ENCODE measurements around the gene AK9.

Gene AK9

DNA sequence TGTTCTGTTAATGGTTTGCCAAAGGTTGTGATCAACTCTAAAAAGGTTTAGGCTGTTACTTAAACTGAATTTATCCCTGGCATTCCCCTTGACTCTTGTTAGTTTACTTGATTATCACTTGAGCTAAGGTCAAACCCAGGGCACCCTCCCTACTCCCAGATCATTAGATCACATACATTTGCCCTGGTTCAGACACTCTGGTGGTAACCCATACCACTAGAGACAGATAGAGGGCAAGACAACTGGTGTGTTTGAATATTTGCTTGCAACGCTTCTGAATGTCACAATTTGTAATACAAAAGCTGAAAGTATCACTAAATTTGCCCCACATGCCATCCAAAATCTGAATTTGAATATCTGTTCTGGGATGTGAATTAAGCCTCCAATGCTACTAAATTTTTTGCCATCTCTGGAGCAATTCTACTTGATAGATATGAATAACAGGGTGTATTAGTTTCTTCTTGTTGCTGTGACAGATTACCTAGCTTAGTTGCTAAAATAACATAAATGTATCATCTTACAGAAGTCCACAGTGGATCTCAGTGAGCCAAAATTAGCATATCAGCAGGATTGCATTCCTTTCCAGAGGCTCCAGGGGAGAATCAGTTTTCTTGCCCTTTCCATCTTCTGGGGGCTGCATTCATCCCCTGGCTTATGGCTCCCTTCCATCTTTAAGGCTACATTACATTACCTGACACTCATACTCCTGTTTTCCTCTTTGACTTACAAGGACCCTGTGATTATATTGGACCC lies 45.4 kb upstream of the AK9 start:
- TF ChIP-seq FOXP2 (optimal IDR thresholded peaks at IDR 0.05; ENCODE audit: borderline replicate concordance, extremely low read depth, extremely low read length, insufficient read depth), result no peak
- no peak for TF ChIP-seq POLR2AphosphoS5 (IDR thresholded peaks at IDR 0.05; ENCODE audit: low read depth, low read length)
- no peak for TF ChIP-seq SIN3A (IDR thresholded peaks at IDR 0.05; ENCODE audit: borderline replicate concordance, insufficient read depth, low read length)
- no peak for TF ChIP-seq TAF1 (IDR thresholded peaks at IDR 0.05; ENCODE audit: borderline replicate concordance, insufficient read depth, low read length)
- TF ChIP-seq, protein P1, sequence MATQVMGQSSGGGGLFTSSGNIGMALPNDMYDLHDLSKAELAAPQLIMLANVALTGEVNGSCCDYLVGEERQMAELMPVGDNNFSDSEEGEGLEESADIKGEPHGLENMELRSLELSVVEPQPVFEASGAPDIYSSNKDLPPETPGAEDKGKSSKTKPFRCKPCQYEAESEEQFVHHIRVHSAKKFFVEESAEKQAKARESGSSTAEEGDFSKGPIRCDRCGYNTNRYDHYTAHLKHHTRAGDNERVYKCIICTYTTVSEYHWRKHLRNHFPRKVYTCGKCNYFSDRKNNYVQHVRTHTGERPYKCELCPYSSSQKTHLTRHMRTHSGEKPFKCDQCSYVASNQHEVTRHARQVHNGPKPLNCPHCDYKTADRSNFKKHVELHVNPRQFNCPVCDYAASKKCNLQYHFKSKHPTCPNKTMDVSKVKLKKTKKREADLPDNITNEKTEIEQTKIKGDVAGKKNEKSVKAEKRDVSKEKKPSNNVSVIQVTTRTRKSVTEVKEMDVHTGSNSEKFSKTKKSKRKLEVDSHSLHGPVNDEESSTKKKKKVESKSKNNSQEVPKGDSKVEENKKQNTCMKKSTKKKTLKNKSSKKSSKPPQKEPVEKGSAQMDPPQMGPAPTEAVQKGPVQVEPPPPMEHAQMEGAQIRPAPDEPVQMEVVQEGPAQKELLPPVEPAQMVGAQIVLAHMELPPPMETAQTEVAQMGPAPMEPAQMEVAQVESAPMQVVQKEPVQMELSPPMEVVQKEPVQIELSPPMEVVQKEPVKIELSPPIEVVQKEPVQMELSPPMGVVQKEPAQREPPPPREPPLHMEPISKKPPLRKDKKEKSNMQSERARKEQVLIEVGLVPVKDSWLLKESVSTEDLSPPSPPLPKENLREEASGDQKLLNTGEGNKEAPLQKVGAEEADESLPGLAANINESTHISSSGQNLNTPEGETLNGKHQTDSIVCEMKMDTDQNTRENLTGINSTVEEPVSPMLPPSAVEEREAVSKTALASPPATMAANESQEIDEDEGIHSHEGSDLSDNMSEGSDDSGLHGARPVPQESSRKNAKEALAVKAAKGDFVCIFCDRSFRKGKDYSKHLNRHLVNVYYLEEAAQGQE (IDR thresholded peaks at IDR 0.05; ENCODE audit: insufficient read depth in 1 of 2, low read depth in 2 of 2, low read length in 2 of 2), result no peak

DNA sequence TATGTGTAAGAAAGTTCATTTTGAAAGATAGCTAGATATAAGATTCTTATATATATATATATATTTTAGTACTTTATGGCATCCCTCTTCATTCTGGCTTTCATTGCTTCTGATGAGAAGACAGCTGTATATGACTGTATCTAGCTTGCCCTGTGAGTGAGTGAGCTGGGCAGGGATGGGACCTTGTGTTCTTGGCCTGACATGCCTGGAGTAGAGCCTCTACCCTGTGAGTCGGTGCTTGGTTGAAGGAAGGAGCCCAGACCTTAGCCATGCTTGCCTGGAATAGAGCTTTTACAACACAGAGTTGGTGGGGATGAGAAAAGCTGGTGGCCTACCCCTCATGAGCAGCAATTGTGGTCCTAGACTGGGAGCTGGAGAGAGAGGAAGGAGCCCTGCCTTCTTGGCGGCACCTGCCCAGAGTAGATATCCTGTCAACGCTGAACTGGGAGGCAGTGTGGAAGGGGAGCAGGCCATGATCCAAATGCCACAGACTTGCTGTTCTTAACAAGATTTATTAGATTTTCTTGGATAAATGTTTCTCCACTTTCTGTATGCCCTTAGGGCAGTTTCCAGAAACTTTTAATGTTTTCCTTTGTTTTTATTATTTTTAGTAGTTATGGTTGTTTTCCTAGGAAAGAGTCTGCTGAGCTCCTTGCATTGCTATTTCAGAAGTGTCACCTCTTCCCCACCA lies 31.7 kb upstream of the AK9 start:
- TF ChIP-seq TAF1 (IDR thresholded peaks at IDR 0.05; ENCODE audit: borderline replicate concordance, insufficient read depth, low read length), result no peak

DNA sequence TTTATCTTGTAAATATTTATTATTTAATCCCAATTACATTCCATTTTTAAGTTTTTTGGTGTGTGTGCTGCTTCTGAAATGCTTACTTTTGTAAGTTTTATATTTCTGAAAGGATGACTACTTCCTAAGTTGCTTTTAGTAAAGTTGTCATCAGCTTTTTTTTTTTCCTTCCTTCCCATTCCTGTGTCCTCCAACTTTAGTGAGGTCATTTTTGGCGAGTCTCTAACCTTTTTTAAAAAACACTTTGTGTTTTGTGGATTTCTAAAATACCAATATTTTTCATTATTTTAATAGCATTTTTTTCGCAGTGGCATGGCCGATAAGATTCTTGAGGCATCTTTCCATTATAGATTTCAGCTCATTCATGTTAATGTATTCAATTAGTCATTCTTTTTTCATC lies 31.0 kb upstream of the AK9 start:
- TF ChIP-seq, protein P1 (IDR thresholded peaks at IDR 0.05; ENCODE audit: insufficient read depth in 1 of 2, low read depth in 2 of 2, low read length in 2 of 2), result no peak
- TF ChIP-seq TAF1 (IDR thresholded peaks at IDR 0.05; ENCODE audit: borderline replicate concordance, insufficient read depth, low read length) (no peak), SIN3A (IDR thresholded peaks at IDR 0.05; ENCODE audit: borderline replicate concordance, insufficient read depth, low read length) (no peak), POLR2AphosphoS5 (IDR thresholded peaks at IDR 0.05; ENCODE audit: low read depth, low read length) (no peak), FOXP2 (optimal IDR thresholded peaks at IDR 0.05; ENCODE audit: borderline replicate concordance, extremely low read depth, extremely low read length, insufficient read depth) (no peak)

DNA sequence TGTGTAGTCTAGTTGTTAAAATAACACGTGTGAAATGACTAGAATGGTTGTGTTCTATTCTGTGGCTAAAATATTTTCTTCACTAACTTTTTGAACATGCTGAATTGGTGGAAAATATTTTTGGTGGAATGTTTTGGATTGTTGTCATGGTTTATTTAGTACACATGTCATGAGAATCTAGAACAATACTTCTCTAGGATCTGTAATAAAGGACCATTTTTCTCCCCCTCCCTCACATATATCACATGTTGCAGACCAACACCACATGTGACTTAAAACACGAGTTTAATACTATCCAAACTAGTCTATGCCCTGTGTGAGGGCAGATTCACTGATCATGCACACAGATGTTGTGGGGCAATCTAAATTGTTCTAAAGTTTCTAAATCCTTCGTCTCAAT lies 29.3 kb upstream of the AK9 start:
- TF ChIP-seq SIN3A (IDR thresholded peaks at IDR 0.05; ENCODE audit: borderline replicate concordance, insufficient read depth, low read length) (no peak), POLR2AphosphoS5 (IDR thresholded peaks at IDR 0.05; ENCODE audit: low read depth, low read length) (no peak), TAF1 (IDR thresholded peaks at IDR 0.05; ENCODE audit: borderline replicate concordance, insufficient read depth, low read length) (no peak)
- TF ChIP-seq, protein P1 (IDR thresholded peaks at IDR 0.05; ENCODE audit: insufficient read depth in 1 of 2, low read depth in 2 of 2, low read length in 2 of 2), result no peak

DNA sequence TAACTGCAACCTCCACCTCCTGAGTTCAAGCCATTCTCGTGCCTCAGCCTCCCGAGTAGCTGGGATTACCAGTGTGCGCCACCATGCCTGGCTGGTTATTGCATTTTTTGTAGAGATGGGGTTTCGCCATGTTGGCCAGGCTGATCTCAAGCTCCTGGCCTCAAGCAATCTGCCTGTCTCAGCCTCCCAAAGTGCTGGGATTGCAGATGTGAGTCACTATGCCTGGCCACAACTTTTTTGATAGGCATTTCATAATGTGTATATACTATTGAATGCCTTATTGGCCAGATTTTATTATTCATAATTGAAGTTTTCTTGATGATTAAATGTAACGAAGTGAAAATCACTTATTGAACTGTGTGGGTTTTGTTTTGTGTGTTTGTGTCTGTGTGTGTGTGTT lies 28.0 kb upstream of the AK9 start:
- no peak for TF ChIP-seq TAF1 (IDR thresholded peaks at IDR 0.05; ENCODE audit: borderline replicate concordance, insufficient read depth, low read length)
- TF ChIP-seq, protein P1 (IDR thresholded peaks at IDR 0.05; ENCODE audit: insufficient read depth in 1 of 2, low read depth in 2 of 2, low read length in 2 of 2), result no peak
- TF ChIP-seq FOXP2 (optimal IDR thresholded peaks at IDR 0.05; ENCODE audit: borderline replicate concordance, extremely low read depth, extremely low read length, insufficient read depth), result no peak
- no peak for TF ChIP-seq POLR2AphosphoS5 (IDR thresholded peaks at IDR 0.05; ENCODE audit: low read depth, low read length)
- no peak for TF ChIP-seq SIN3A (IDR thresholded peaks at IDR 0.05; ENCODE audit: borderline replicate concordance, insufficient read depth, low read length)
